HUES64 (cell line): Measurements from ENCODE around the gene PNCK.

Experiments
- H3K27ac ChIP-seq: 2 replicates; pipeline ENCODE4 v1.7.0; 2013; ENCODE audit warnings: low read depth, low read length, inconsistent platforms
- H3K27me3 ChIP-seq: 2 replicates; pipeline ENCODE4 v1.6.1; 2013; ENCODE audit warnings: mild to moderate bottlenecking, low read length; ENCODE audit not compliant: insufficient read depth
- H3K36me3 ChIP-seq: 2 replicates; pipeline ENCODE4 v1.6.1; 2013; ENCODE audit warnings: mild to moderate bottlenecking, low read length; ENCODE audit not compliant: insufficient read depth
- H3K4me1 ChIP-seq: 2 replicates; pipeline ENCODE4 v1.6.1; 2013; ENCODE audit warnings: mild to moderate bottlenecking, low read length, moderate library complexity; ENCODE audit not compliant: insufficient read depth
- H3K4me3 ChIP-seq: 2 replicates; pipeline ENCODE4 v1.5.1; 2013; ENCODE audit warnings: mild to moderate bottlenecking, low read length, moderate library complexity
- H3K9ac ChIP-seq: 2 replicates; pipeline ENCODE4 v1.6.1; 2013; ENCODE audit warnings: mild to moderate bottlenecking, low read depth, low read length
- H3K9me3 ChIP-seq: 2 replicates; pipeline ENCODE4 v1.6.1; 2013; ENCODE audit warnings: low read depth, low read length; ENCODE audit not compliant: insufficient read depth
- WGBS: fragments of 150-250, 120-280 bp; methylation state at CpG from one replicate; pipeline ENCODE4 v1.1.7; 2013; ENCODE audit warnings: missing lambda C conversion rate; 5-methylcytosine and 5-hydroxymethylcytosine counted together

PNCK gene

GRCh38 chrX:153637121-153638040, 36.2 kb downstream of the PNCK start:
- Histone ChIP-seq H3K4me3 (no peak overlapping the region), H3K36me3 (no peaks in the 10 kb centered on the region), H3K27ac (no peak overlapping the region), H3K9me3 (no peaks in the 10 kb centered on the region), H3K9ac (no peak overlapping the region), H3K27me3 (peaks cover 28% of the 10 kb centered on the region), H3K4me1 (no peaks in the 10 kb centered on the region)
- 91% methylated on average over 24 of the region's 27 CpGs for WGBS

DNA sequence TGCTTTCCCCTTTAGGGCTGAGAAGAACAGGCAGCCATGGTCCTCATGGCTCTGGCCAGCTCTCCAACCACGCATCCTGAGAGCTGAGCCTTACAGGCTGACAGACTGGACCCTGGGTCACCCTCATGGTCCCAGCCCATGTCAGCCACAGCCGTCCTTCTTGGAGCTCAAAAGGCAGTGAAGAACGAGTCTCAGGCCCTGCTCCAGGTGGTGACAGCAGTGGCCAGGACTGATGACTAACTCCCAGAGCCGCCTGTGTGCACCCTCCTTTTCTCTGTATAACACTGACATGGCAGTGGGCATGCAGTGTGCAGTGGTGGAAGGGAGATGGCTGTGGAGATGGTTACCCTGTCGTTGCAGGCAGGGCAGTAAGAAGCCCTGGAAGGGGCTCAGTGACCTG, 36.9 kb downstream of the PNCK start:
- Histone ChIP-seq H3K27me3 (peaks cover 23% of the 10 kb centered on the region), H3K4me1 (no peaks in the 10 kb centered on the region), H3K9me3 (no peaks in the 10 kb centered on the region), H3K9ac (no peak overlapping the region), H3K4me3 (no peak overlapping the region), H3K27ac (no peak overlapping the region), H3K36me3 (no peaks in the 10 kb centered on the region)
- 67% methylated on average over 5 of the region's 5 CpGs for WGBS

DNA sequence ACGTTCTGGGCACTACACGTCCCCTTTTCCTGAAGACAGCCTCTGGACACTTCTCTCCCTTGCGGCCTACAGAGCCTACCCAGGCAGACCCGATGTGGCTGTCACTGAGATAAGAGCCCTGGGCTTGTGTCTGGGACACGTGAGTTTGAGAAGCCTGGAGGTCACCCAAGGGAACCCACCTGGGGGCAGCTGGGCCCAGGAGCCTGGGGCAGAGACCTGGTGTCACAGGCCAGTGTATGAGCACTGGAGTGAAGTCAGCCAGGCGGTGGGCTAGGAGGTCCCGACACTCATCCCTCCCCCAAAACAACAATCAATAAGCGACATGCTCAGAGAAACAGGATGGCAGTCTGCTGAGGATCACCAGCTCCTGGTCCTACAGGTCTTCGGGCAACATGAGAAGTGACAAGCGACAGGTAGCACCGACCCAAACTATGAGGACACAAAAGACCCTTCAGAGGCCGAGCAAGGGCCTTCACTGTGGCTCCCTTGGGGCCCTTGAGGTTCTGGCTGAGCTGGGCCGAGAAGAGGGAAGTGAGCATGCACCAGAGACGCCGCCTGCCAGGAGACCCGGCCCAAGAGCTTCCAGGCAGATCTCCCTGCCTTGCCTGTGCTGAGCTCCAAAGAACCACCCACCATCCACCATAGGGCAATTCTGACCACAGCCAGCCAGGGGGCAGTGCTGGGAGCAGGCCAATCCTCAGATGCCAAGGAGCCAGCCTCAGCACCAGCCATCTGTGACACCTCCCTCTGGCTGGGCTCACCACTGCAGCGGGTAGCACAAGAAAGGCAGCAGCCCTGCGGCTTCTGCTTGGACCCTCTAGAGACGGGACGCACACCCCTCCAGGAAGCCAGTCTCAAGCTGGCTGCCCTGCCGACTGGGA, 37.6 kb downstream of the PNCK start:
- Histone ChIP-seq H3K9ac (no peak overlapping the region), H3K36me3 (no peaks in the 10 kb centered on the region), H3K9me3 (no peaks in the 10 kb centered on the region), H3K4me3 (no peak overlapping the region), H3K4me1 (no peaks in the 10 kb centered on the region), H3K27ac (no peak overlapping the region), H3K27me3 (peaks cover 16% of the 10 kb centered on the region)
- 74% methylated on average over 21 of the region's 21 CpGs for WGBS

DNA sequence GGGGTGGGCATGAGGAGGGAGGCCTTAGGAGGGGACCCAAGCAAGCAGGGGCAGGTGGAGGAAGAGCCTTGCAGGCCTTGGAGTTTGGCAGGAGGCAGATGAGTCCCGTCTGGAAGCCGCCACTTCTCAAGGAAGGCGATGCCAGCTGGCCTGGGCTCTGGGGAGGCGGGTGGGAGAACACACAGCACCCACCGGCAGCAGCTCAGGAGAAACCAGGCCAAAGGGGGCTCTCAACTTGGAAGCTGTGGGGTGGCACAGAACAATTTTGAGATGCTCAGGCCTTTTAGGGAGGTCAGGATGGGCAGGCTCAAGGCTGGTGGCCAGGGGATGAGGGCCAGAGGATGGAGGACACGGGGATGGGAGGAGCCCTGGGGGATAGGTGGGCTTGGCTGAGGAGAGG, 38.2 kb downstream of the PNCK start:
- Histone ChIP-seq H3K4me1 (no peaks in the 10 kb centered on the region), H3K36me3 (no peaks in the 10 kb centered on the region), H3K27me3 (peaks cover 10% of the 10 kb centered on the region), H3K9me3 (no peaks in the 10 kb centered on the region), H3K27ac (no peak overlapping the region), H3K4me3 (no peak overlapping the region), H3K9ac (no peak overlapping the region)
- WGBS: 96% methylated on average over 6 of the region's 6 CpGs

DNA sequence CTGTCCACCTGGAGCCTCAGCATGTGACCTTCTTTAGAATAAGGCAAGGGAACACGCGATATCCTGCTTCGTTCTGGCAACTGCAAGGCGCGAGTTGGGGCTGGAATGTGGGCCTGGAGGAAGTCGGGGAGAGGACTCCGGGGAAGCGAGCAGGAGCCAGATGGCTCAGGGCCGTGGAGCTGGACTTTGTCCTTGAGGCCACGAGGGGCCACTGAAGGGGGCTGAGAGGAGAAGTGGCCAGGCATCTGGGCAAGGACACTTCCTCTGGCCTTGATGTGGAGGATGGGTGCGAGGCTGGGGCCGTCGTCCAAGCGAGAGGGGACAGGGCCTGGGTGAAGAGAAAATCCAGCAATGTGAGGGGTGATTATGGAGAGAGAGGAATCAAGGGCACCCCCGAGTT, 38.8 kb downstream of the PNCK start:
- no peaks in the 10 kb centered on the region for H3K36me3 ChIP-seq
- no peak overlapping the region for H3K4me3 ChIP-seq
- H3K27me3 ChIP-seq: peaks cover 4% of the 10 kb centered on the region
- H3K27ac ChIP-seq: no peak overlapping the region
- H3K9me3 ChIP-seq: no peaks in the 10 kb centered on the region
- 87% methylated on average over 15 of the region's 15 CpGs for WGBS
- H3K9ac ChIP-seq: no peak overlapping the region
- no peaks in the 10 kb centered on the region for H3K4me1 ChIP-seq

DNA sequence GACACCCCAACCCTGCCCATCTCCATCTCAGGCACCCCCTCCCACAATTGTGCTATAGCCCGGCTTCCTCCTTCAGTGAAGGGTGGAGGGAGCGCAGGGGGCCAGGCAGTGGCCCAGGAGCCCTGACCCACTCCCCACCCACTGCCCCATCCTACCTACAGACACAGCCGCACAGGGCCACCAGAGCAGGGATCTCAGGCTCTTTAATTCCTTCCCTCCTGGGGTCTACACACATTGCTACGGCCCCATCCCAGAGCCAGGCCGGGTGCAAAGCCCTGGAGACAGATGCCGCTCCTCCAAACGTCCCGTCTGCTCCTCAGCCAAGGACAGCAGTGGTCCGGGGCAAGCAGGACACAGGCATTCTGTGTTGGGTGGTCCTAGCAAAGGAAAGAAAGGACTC, 39.4 kb downstream of the PNCK start:
- H3K4me1 ChIP-seq: no peaks in the 10 kb centered on the region
- H3K4me3 ChIP-seq: no peak overlapping the region
- H3K9me3 ChIP-seq: no peaks in the 10 kb centered on the region
- no peaks in the 10 kb centered on the region for H3K27me3 ChIP-seq
- H3K36me3 ChIP-seq: no peaks in the 10 kb centered on the region
- no peak overlapping the region for H3K9ac ChIP-seq
- H3K27ac ChIP-seq: no peak overlapping the region
- WGBS: 79% methylated on average over 9 of the region's 9 CpGs

DNA sequence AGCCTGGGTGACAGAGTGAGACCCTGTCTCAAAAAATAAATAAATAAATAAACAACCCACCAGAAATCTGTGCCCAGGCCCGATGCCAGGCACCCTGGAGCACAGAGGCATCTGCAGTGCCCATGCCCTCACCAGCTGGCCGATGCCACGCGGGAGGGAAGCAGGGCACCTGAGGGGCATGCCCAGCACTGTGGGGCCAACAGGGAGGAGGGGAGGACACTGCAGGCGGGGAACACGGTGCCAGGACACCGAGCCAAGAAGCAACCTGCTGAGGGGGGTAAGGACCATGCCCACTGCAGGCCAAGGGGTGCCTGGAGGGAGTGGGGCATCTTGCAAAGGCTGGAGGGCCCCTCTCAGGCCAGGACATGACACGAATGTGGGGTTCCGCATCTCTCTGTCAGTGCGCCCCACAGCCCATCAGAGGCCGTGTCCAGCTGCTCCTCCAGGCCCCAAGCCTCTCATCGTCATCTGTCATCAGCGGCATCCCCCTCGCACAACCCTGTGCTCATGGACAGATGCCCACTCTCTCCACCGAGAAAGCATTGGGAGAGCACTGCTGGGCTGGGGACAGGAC, 39.9 kb downstream of the PNCK start:
- H3K9ac ChIP-seq: no peak overlapping the region
- 93% methylated on average over 14 of the region's 15 CpGs for WGBS
- no peaks in the 10 kb centered on the region for H3K27me3 ChIP-seq
- H3K4me1 ChIP-seq: no peaks in the 10 kb centered on the region
- no peaks in the 10 kb centered on the region for H3K9me3 ChIP-seq
- no peak overlapping the region for H3K27ac ChIP-seq
- H3K4me3 ChIP-seq: no peak overlapping the region
- H3K36me3 ChIP-seq: no peaks in the 10 kb centered on the region

DNA sequence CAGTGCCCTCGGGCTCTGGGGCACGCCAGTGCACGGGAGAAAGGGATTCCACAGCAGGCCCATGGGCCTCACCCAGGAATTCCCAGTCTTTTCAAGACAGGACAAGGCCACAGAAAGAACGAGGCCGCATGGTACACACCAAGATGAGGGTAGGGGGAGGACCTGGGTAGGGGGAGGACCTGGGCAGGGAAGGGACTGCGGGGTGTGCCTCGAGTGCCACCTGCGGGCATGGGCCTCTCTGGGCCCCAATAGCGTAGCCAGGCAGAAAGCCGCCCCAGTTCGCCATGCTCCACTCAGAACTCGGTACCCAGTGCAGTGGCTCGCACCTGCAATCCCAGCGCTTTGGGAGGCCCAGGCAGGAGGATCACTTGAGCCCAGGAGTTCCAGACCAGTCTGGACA, 40.6 kb downstream of the PNCK start:
- WGBS: 91% methylated on average over 14 of the region's 14 CpGs
- H3K4me1 ChIP-seq: no peaks in the 10 kb centered on the region
- H3K27ac ChIP-seq: no peak overlapping the region
- H3K36me3 ChIP-seq: no peaks in the 10 kb centered on the region
- H3K9me3 ChIP-seq: no peaks in the 10 kb centered on the region
- H3K9ac ChIP-seq: no peak overlapping the region
- no peak overlapping the region for H3K4me3 ChIP-seq
- no peaks in the 10 kb centered on the region for H3K27me3 ChIP-seq

- no peaks in the 10 kb centered on the region for H3K27me3 ChIP-seq
- no peaks in the 10 kb centered on the region for H3K9me3 ChIP-seq
- H3K4me3 ChIP-seq: no peak overlapping the region
- 93% methylated on average over 7 of the region's 7 CpGs for WGBS
- no peaks in the 10 kb centered on the region for H3K4me1 ChIP-seq
- no peaks in the 10 kb centered on the region for H3K36me3 ChIP-seq
- no peak overlapping the region for H3K9ac ChIP-seq
- no peak overlapping the region for H3K27ac ChIP-seq
Measured at GRCh38 chrX:153632595-153632946, 41.0 kb downstream of the PNCK start.

- H3K4me3 ChIP-seq: no peak overlapping the region
- no peaks in the 10 kb centered on the region for H3K4me1 ChIP-seq
- no peaks in the 10 kb centered on the region for H3K9me3 ChIP-seq
- no peaks in the 10 kb centered on the region for H3K36me3 ChIP-seq
- no peak overlapping the region for H3K9ac ChIP-seq
- no peak overlapping the region for H3K27ac ChIP-seq
- H3K27me3 ChIP-seq: no peaks in the 10 kb centered on the region
- WGBS: 89% methylated on average over 15 of the region's 19 CpGs
Measured at GRCh38 chrX:153631907-153632594, 41.6 kb downstream of the PNCK start.

GRCh38 chrX:153631346-153631745, 42.3 kb downstream of the PNCK start:
- Histone ChIP-seq H3K9me3 (no peaks in the 10 kb centered on the region), H3K27me3 (no peaks in the 10 kb centered on the region), H3K27ac (no peak overlapping the region), H3K4me1 (no peaks in the 10 kb centered on the region), H3K9ac (no peak overlapping the region), H3K36me3 (no peaks in the 10 kb centered on the region), H3K4me3 (no peak overlapping the region)
- 93% methylated on average over 2 of the region's 2 CpGs for WGBS
